Panc1 (cell line): Measurements from ENCODE around the gene NGB. TPM values are rescaled to one million over a fixed set of nuclear protein-coding genes. Genes with fewer than 3 reads are reported as not detected.

Experiments used
- ATAC-seq: fragments of 200-7000 bp; cut with Tn5 transposase; 2 replicates; pipeline ENCODE4 v1.9.1; 2020; ENCODE audit warnings: mild to moderate bottlenecking, moderate library complexity
- BruUV-seq: library from RNA; stranded (reverse); fragments of 400-500 nt; replicated peaks from 2 replicates; lab custom pipeline; 2021; lab: Mats Ljungman, UMichigan
- CTCF ChIA-PET: fragments of 300-600 bp; sonication (Branson Sonifier 250); formaldehyde crosslinking; loops from one replicate; lab custom pipeline; 2022; ENCODE audit warnings: antibody characterized with exemption; lab: Charles Lee
- POLR2A ChIA-PET: fragments of 300-600 bp; sonication (Branson Sonifier 250); formaldehyde crosslinking; loops from one replicate; lab custom pipeline; 2022; ENCODE audit warnings: antibody characterized with exemption; lab: Charles Lee
- DNase-seq: peaks from one replicate; pipeline ENCODE4 v3.0.0-alpha.2; 2010; ENCODE audit warnings: low read depth, low spot score
- H3K27ac ChIP-seq: 2 replicates; pipeline ENCODE4 v1.5.1; 2011; ENCODE audit warnings: mild to moderate bottlenecking, low read length, inconsistent platforms
- H3K27me3 ChIP-seq: fragments of 200-500 bp; sonication (Bioruptor generic); 2 replicates; pipeline ENCODE4 v1.6.0; 2014; ENCODE audit warnings: low read length, inconsistent platforms; ENCODE audit not compliant: control insufficient read depth, insufficient read depth
- H3K36me3 ChIP-seq: fragments of 200-500 bp; sonication (Bioruptor generic); 2 replicates; pipeline ENCODE4 v1.5.1; 2014; ENCODE audit warnings: inconsistent platforms, mild to moderate bottlenecking, low read length, moderate library complexity; ENCODE audit not compliant: control insufficient read depth, insufficient read depth
- H3K4me1 ChIP-seq: 2 replicates; pipeline ENCODE4 v1.5.1; 2011; ENCODE audit warnings: inconsistent platforms, mild to moderate bottlenecking, low read length, moderate library complexity; ENCODE audit not compliant: control insufficient read depth, insufficient read depth
- H3K4me3 ChIP-seq, 2 experiments: 2 replicates each; pipeline ENCODE4 v1.5.1; 2011 to 2012; ENCODE audit warnings: low read depth in 2 of 2, low read length in 2 of 2, mild to moderate bottlenecking in 2 of 2, inconsistent platforms in 1 of 2, moderate library complexity in 1 of 2
- H3K9me3 ChIP-seq: fragments of 200-500 bp; sonication (Bioruptor generic); 2 replicates; pipeline ENCODE4 v1.5.1; 2014; ENCODE audit warnings: low read depth, mild to moderate bottlenecking, inconsistent platforms, low read length, moderate library complexity; ENCODE audit not compliant: control insufficient read depth, insufficient read depth
- POLR2AphosphoS5 ChIP-seq: IDR thresholded peaks from 2 replicates; pipeline ENCODE4 v1.6.1; 2012; ENCODE audit warnings: mild to moderate bottlenecking, low read depth, low read length, moderate library complexity
- SIN3A ChIP-seq: IDR thresholded peaks from 2 replicates; pipeline ENCODE4 v1.6.1; 2012; ENCODE audit warnings: low read depth, mild to moderate bottlenecking, low read length, moderate library complexity, borderline replicate concordance; ENCODE audit not compliant: insufficient read depth
- TCF7L2 ChIP-seq: IDR thresholded peaks from 2 replicates; pipeline ENCODE4 v1.6.1; 2011; ENCODE audit warnings: mild to moderate bottlenecking, low read depth, low read length, inconsistent platforms
- in situ Hi-C: cut with HindIII; loops from 2 replicates; pipeline ENCODE4 v1.10.0; 2016; ENCODE audit warnings: low sequenced_read_pairs, low pct_unique_long_range_greater_than_20kb
- intact Hi-C: fragments of 100-400 bp; cut with micrococcal nuclease; formaldehyde crosslinking; loops from one replicate; pipeline ENCODE4 v1.10.0; 2022; ENCODE audit not compliant: unreplicated experiment
- total RNA-seq: library from RNA; stranded (reverse); gene quantifications from one replicate; pipeline ENCODE4 v1.2.1, GENCODE V29; 2021; ENCODE audit not compliant: unreplicated experiment
- TF ChIP-seq, protein P1 (sequence below): fragments of 450-650 bp; IDR thresholded peaks from 2 replicates; pipeline ENCODE4 v1.5.1; 2017; ENCODE audit warnings: mild to moderate bottlenecking
- TF ChIP-seq, protein P2 (sequence below), 2 experiments: IDR thresholded peaks; 2 replicates each; pipeline ENCODE4 v1.6.1; 2011 to 2012; ENCODE audit warnings: low read depth in 2 of 2, control low read depth in 1 of 2, low read length in 1 of 2, mild to moderate bottlenecking in 1 of 2, moderate library complexity in 1 of 2; ENCODE audit not compliant: insufficient read depth in 1 of 2

The NGB gene
- total RNA-seq, 1 experiment from 2014 or later: not detected

DNA sequence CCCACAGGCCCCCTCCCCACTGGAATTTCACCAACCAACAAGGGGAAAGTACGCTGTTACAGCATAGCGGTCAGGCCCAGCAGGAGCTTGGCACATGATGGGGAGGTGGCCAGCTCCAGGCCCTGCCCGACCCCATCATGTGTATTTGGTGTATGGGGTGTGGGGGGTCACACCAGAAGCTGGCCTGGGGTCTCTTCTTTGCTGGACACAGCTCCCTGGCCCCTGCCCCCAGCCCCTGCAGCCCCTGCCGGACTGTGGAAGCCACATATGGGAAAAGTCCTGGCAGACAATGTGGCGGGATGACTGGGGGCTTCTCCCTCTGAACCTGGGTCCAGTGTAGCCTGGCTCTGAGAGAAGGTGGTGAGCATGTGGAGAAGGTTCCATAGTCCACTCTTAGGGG lies 12.4 kb downstream of the NGB start:
- no peaks in the 10 kb centered on the region for H3K27me3 ChIP-seq
- intact Hi-C loops (no loop called here), in situ Hi-C loops (no loop called here)
- CTCF ChIA-PET: no interaction called here
- no peaks in the 10 kb centered on the region for H3K4me1 ChIP-seq
- POLR2A ChIA-PET: no interaction called here
- H3K27ac ChIP-seq: no peak overlapping the region
- no peak for TF ChIP-seq TCF7L2
- TF ChIP-seq POLR2AphosphoS5: no peak
- TF ChIP-seq SIN3A: no peak
- TF ChIP-seq, protein P1, sequence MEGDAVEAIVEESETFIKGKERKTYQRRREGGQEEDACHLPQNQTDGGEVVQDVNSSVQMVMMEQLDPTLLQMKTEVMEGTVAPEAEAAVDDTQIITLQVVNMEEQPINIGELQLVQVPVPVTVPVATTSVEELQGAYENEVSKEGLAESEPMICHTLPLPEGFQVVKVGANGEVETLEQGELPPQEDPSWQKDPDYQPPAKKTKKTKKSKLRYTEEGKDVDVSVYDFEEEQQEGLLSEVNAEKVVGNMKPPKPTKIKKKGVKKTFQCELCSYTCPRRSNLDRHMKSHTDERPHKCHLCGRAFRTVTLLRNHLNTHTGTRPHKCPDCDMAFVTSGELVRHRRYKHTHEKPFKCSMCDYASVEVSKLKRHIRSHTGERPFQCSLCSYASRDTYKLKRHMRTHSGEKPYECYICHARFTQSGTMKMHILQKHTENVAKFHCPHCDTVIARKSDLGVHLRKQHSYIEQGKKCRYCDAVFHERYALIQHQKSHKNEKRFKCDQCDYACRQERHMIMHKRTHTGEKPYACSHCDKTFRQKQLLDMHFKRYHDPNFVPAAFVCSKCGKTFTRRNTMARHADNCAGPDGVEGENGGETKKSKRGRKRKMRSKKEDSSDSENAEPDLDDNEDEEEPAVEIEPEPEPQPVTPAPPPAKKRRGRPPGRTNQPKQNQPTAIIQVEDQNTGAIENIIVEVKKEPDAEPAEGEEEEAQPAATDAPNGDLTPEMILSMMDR: no peak
- TF ChIP-seq, protein P2, sequence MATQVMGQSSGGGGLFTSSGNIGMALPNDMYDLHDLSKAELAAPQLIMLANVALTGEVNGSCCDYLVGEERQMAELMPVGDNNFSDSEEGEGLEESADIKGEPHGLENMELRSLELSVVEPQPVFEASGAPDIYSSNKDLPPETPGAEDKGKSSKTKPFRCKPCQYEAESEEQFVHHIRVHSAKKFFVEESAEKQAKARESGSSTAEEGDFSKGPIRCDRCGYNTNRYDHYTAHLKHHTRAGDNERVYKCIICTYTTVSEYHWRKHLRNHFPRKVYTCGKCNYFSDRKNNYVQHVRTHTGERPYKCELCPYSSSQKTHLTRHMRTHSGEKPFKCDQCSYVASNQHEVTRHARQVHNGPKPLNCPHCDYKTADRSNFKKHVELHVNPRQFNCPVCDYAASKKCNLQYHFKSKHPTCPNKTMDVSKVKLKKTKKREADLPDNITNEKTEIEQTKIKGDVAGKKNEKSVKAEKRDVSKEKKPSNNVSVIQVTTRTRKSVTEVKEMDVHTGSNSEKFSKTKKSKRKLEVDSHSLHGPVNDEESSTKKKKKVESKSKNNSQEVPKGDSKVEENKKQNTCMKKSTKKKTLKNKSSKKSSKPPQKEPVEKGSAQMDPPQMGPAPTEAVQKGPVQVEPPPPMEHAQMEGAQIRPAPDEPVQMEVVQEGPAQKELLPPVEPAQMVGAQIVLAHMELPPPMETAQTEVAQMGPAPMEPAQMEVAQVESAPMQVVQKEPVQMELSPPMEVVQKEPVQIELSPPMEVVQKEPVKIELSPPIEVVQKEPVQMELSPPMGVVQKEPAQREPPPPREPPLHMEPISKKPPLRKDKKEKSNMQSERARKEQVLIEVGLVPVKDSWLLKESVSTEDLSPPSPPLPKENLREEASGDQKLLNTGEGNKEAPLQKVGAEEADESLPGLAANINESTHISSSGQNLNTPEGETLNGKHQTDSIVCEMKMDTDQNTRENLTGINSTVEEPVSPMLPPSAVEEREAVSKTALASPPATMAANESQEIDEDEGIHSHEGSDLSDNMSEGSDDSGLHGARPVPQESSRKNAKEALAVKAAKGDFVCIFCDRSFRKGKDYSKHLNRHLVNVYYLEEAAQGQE (IDR thresholded peaks at IDR 0.05; ENCODE audit: insufficient read depth in 1 of 2, low read depth in 2 of 2, low read length in 1 of 2): no peak
- no TSS peak for BruUV-seq
- ATAC-seq: no peak
- H3K4me3 ChIP-seq: no peak overlapping the region
- H3K36me3 ChIP-seq: no peaks in the 10 kb centered on the region
- no peaks in the 10 kb centered on the region for H3K9me3 ChIP-seq
- no peak for DNase-seq

DNA sequence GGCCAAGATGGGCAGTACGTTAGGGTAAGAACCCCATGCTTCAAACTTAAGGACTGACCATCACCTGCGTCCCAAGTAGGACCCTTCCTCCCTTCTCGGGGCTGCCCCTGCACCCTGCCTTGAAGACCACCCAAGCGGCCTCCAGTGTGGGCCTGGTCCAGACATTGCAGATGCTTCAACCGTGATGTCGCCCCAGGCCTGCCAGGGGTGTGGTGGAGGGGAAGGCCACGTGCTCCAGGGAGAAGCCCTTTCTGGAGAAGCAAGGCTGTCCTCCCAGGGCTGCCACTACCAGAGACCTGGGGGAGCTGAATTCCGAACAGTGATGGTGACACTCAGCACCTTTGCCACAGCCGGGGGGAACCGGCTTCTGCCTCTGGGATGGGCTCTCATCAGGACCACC lies 13.3 kb downstream of the NGB start:
- Histone ChIP-seq H3K27ac (no peak overlapping the region), H3K36me3 (no peaks in the 10 kb centered on the region), H3K4me1 (no peaks in the 10 kb centered on the region), H3K4me3 (no peak overlapping the region), H3K27me3 (no peaks in the 10 kb centered on the region), H3K9me3 (no peaks in the 10 kb centered on the region)
- POLR2A ChIA-PET: no interaction called here
- ATAC-seq (no peak), DNase-seq (no peak)
- in situ Hi-C loops (no loop called here), intact Hi-C loops (no loop called here)
- TF ChIP-seq, protein P1: no peak
- no peak for TF ChIP-seq POLR2AphosphoS5
- no peak for TF ChIP-seq TCF7L2
- no peak for TF ChIP-seq SIN3A
- TF ChIP-seq, protein P2 (IDR thresholded peaks at IDR 0.05; ENCODE audit: insufficient read depth in 1 of 2, low read depth in 2 of 2, low read length in 1 of 2): no peak
- CTCF ChIA-PET: no interaction called here
- BruUV-seq: no TSS peak
